PC-9 (cell line): ENCODE results near the gene DNAJC21.

ENCODE experiments used
- EZH2 ChIP-seq: fragments of 200-600 bp; sonication (generic); IDR thresholded peaks from 2 replicates; pipeline ENCODE4 v1.8.0; 2017; ENCODE audit warnings: antibody characterized with exemption, low read depth
- TF ChIP-seq, protein P1 (sequence below): fragments of 200-600 bp; sonication (generic); conservative IDR thresholded peaks from 2 replicates; pipeline ENCODE4 v1.6.1; 2017; ENCODE audit warnings: mixed run types, antibody characterized with exemption, mild to moderate bottlenecking, moderate library complexity

DNA sequence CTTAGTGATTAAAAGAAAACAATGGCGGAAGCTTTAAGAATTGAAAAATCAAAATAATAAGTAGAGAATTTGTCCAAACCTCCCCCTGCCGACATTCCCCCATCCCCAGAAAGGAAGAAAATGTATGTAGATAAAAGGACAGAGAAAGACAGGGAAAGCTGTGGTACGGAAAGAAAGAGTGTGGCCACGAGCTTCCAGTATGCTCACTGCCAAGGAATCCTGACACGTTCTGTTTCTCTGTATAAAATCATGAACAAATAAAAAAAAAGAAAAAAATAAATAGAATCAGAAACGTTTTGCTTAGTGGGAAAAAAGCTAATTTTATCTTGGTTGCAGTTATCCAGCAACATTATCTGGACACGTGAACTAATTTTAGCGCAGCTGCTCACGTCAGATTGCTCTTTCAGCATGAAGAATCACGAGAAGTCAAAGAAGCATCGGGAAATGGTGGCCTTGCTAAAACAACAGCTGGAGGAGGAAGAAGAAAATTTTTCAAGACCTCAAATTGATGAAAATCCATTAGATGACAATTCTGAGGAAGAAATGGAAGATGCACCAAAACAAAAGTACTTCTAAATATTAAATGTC is 15.2 kb downstream of the DNAJC21 start:
- TF ChIP-seq EZH2, result no peak
- TF ChIP-seq, protein P1, sequence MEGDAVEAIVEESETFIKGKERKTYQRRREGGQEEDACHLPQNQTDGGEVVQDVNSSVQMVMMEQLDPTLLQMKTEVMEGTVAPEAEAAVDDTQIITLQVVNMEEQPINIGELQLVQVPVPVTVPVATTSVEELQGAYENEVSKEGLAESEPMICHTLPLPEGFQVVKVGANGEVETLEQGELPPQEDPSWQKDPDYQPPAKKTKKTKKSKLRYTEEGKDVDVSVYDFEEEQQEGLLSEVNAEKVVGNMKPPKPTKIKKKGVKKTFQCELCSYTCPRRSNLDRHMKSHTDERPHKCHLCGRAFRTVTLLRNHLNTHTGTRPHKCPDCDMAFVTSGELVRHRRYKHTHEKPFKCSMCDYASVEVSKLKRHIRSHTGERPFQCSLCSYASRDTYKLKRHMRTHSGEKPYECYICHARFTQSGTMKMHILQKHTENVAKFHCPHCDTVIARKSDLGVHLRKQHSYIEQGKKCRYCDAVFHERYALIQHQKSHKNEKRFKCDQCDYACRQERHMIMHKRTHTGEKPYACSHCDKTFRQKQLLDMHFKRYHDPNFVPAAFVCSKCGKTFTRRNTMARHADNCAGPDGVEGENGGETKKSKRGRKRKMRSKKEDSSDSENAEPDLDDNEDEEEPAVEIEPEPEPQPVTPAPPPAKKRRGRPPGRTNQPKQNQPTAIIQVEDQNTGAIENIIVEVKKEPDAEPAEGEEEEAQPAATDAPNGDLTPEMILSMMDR, result no peak
